GM23338 (cell line): Measurements from ENCODE around the gene FILIP1L. TPM values are rescaled to one million over a fixed set of nuclear protein-coding genes. Genes with fewer than 3 reads are reported as not detected.

Source experiments
- ATAC-seq: fragments of 200-7000 bp; cut with Tn5 transposase; 3 replicates; pipeline ENCODE4 v1.9.1; 2020
- DNase-seq: peaks from one replicate; pipeline ENCODE4 v3.0.0-alpha.2; 2015; ENCODE audit warnings: low spot score
- H2AFZ ChIP-seq: fragments of 200-600 bp; sonication (generic); 2 replicates; pipeline ENCODE4 v1.8.0; 2016; ENCODE audit warnings: antibody characterized with exemption, mild to moderate bottlenecking, moderate library complexity
- H3F3A ChIP-seq: fragments of 200-600 bp; sonication (generic); replicated peaks from 2 replicates; pipeline ENCODE4 v1.8.0; 2017; ENCODE audit warnings: antibody characterized with exemption, mixed run types, low read depth
- H3K27ac ChIP-seq: fragments of 200-600 bp; sonication (generic); 2 replicates; pipeline ENCODE4 v1.6.1; 2016; ENCODE audit warnings: low read depth
- H3K27me3 ChIP-seq: fragments of 200-600 bp; sonication (generic); 2 replicates; pipeline ENCODE4 v1.8.0; 2016; ENCODE audit warnings: mild to moderate bottlenecking, mixed run types, moderate library complexity; ENCODE audit not compliant: insufficient read depth
- H3K36me3 ChIP-seq: fragments of 200-600 bp; sonication (generic); 2 replicates; pipeline ENCODE4 v1.8.0; 2016; ENCODE audit warnings: mild to moderate bottlenecking; ENCODE audit not compliant: insufficient read depth
- H3K4me1 ChIP-seq: fragments of 200-600 bp; sonication (generic); 2 replicates; pipeline ENCODE4 v1.8.0; 2016; ENCODE audit warnings: mild to moderate bottlenecking, moderate library complexity; ENCODE audit not compliant: insufficient read depth
- H3K4me2 ChIP-seq: fragments of 200-600 bp; sonication (generic); 2 replicates; pipeline ENCODE4 v1.7.1; 2017; ENCODE audit warnings: mixed run types
- H3K4me3 ChIP-seq: fragments of 200-600 bp; sonication (generic); 2 replicates; pipeline ENCODE4 v1.6.1; 2016; ENCODE audit warnings: mixed run types
- H3K79me2 ChIP-seq: fragments of 200-600 bp; sonication (generic); replicated peaks from 2 replicates; pipeline ENCODE4 v1.8.0; 2017; ENCODE audit warnings: mild to moderate bottlenecking; ENCODE audit not compliant: insufficient read depth
- H3K9me2 ChIP-seq: fragments of 200-600 bp; sonication (generic); 2 replicates; pipeline ENCODE4 v1.8.0; 2017; ENCODE audit not compliant: insufficient read depth
- H4K20me1 ChIP-seq: fragments of 200-600 bp; sonication (generic); replicated peaks from 2 replicates; pipeline ENCODE4 v1.8.0; 2017; ENCODE audit warnings: mild to moderate bottlenecking; ENCODE audit not compliant: insufficient read depth
- H3K27ac Mint-ChIP-seq: 2 replicates; pipeline ENCODE4 v1.8.0; 2020; ENCODE audit warnings: inconsistent platforms, mild to moderate bottlenecking, moderate library complexity, mixed read lengths
- H3K27me3 Mint-ChIP-seq: 3 replicates; pipeline ENCODE4 v1.8.0; 2022; ENCODE audit warnings: low read depth, mild to moderate bottlenecking, moderate library complexity, mixed read lengths, inconsistent platforms; ENCODE audit not compliant: insufficient read depth, poor library complexity
- H3K36me3 Mint-ChIP-seq: 3 replicates; pipeline ENCODE4 v1.8.0; 2021; ENCODE audit warnings: low read depth, mild to moderate bottlenecking, inconsistent platforms, moderate library complexity, mixed read lengths
- H3K4me1 Mint-ChIP-seq: 3 replicates; pipeline ENCODE4 v1.8.0; 2020; ENCODE audit warnings: mild to moderate bottlenecking, inconsistent platforms, mixed read lengths
- H3K4me3 Mint-ChIP-seq: 3 replicates; pipeline ENCODE4 v1.8.0; 2021; ENCODE audit warnings: moderate library complexity, mild to moderate bottlenecking, inconsistent platforms, mixed read lengths
- H3K9me3 Mint-ChIP-seq: 3 replicates; pipeline ENCODE4 v1.8.0; 2020; ENCODE audit warnings: moderate library complexity, mild to moderate bottlenecking, inconsistent platforms, mixed read lengths
- EZH2 ChIP-seq: fragments of 200-600 bp; sonication (generic); IDR thresholded peaks from one replicate; pipeline ENCODE4 v1.8.0; 2017; ENCODE audit warnings: antibody characterized with exemption, mild to moderate bottlenecking, low read depth; ENCODE audit not compliant: unreplicated experiment
- EZH2phosphoT487 ChIP-seq: fragments of 200-600 bp; sonication (generic); IDR thresholded peaks from one replicate; pipeline ENCODE4 v1.8.1; 2018; ENCODE audit warnings: antibody characterized with exemption; ENCODE audit not compliant: unreplicated experiment
- NANOG ChIP-seq: IDR thresholded peaks from 2 replicates; pipeline ENCODE4 v1.6.1; 2016; ENCODE audit warnings: antibody characterized with exemption, borderline replicate concordance
- REST ChIP-seq: IDR thresholded peaks from one replicate; pipeline ENCODE4 v1.6.1; 2018; ENCODE audit warnings: antibody characterized with exemption; ENCODE audit not compliant: unreplicated experiment
- STAT1 ChIP-seq: IDR thresholded peaks from one replicate; pipeline ENCODE4 v1.6.1; 2016; ENCODE audit warnings: antibody characterized with exemption; ENCODE audit not compliant: unreplicated experiment
- ZNF114 ChIP-seq: fragments of 250-450 bp; sonication (Bioruptor Pico); IDR thresholded peaks from 2 replicates; pipeline ENCODE4 v1.5.0; 2020; ENCODE audit warnings: mild to moderate bottlenecking, moderate library complexity
- ZNF462 ChIP-seq: fragments of 250-450 bp; sonication (Bioruptor Pico); IDR thresholded peaks from 2 replicates; pipeline ENCODE4 v1.5.0; 2020; ENCODE audit warnings: mild to moderate bottlenecking, moderate library complexity
- polyA plus RNA-seq: library from polyadenylated mRNA; unstranded; fragments of >200 nt; fragmentation: Nextera tagmentation; extraction: Ambion mirVana; gene quantifications from 2 replicates; pipeline ENCODE4 v1.2.1, GENCODE V29; 2016
- total RNA-seq: library from RNA; depleted of rRNA; stranded (reverse); fragments of >200 nt; shearing (Covaris generic); gene quantifications from 2 replicates; pipeline ENCODE4 v1.2.3, GENCODE V29; 2014

FILIP1L gene
- total and polyA plus RNA-seq, 2 experiments from 2014 or later = 1.6 TPM; not detected in 1

GRCh38 chr3:99869621-99870020, 244.7 kb downstream of the FILIP1L start (continued):
- TF ChIP-seq ZNF462 (CRISPR knock-in tag) = no peak
- TF ChIP-seq STAT1 = no peak
- no peak for TF ChIP-seq REST
- no peak for TF ChIP-seq EZH2

- Histone ChIP-seq H3K4me2 (no peak overlapping the region), H3K27me3 (peaks cover 67% of the 10 kb centered on the region), H3K9me2 (no peaks in the 10 kb centered on the region), H3K4me1 (no peaks in the 10 kb centered on the region), H3K4me3 (no peak overlapping the region), H3K27ac (no peak overlapping the region), H3F3A (no peaks in the 10 kb centered on the region), H2AFZ (no peak overlapping the region), H3K36me3 (no peaks in the 10 kb centered on the region), H3K79me2 (no peaks in the 10 kb centered on the region; the same call in 1 of the 2 replicates), H4K20me1 (peaks cover 45% of the 10 kb centered on the region)
- Mint-ChIP-seq H3K27ac (no peak overlapping the region), H3K36me3 (no peaks in the 10 kb centered on the region), H3K9me3 (no peaks in the 10 kb centered on the region), H3K4me1 (peaks cover 25% of the 10 kb centered on the region; the same call in 2 of the 3 replicates), H3K4me3 (no peak overlapping the region), H3K27me3 (peaks cover 11% of the 10 kb centered on the region)
- ATAC-seq = peak; percentile 91
- peak; percentile 67 for DNase-seq
- TF ChIP-seq EZH2phosphoT487 (no peak), EZH2 (no peak), ZNF114 (no peak), STAT1 (no peak), NANOG (no peak)
Observed at GRCh38 chr3:99868311-99868646, 246.0 kb downstream of the FILIP1L start.
